GM18909 (cell line): ENCODE measurements around the gene CPTP.

Source experiments
- ATAC-seq: cut with Tn5 transposase; IDR thresholded peaks from one replicate; pipeline ENCODE4 v1.9.1; 2021; ENCODE audit warnings: mild to moderate bottlenecking; ENCODE audit not compliant: unreplicated experiment, poor library complexity

CPTP gene

GRCh38 chr1:1291548-1292441 lies 32.8 kb upstream of the CPTP start:
- no peak for ATAC-seq

DNA sequence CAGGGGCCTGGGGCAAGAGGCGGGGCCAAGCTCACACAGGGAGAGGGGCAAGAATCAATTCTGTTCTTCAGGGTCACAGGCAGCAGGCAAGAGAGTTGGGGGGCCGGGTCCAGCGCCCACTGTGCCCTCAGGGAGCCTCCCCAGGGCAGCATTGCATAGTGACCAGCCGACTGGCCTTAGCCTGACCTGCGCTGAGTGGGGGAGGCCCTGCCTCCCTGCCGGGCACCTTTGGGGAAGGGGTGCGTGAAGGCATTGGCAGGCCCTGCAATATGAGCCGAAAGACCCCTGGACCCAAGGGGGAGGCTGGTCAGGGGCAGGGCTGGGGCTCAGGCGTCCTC lies 32.2 kb upstream of the CPTP start:
- no peak for ATAC-seq

DNA sequence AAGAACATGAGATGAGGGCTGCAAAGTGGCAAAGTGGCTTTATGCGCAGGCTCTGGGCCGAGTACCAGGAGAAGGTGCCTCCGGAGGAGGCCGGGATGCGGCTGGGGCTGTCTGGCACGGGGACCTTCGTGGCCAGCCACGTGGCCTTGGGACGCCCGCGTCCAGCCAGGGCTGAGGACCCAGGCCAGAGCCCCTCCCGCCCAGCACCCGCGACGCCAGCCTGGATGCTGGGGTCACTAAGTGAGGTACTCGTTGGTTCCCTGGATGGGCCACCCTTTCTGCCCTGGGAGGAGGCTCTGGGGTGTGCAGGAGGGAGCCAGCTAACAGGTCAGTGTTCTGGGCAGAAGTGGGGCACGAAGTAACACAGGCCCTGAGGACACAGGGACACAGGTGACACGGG lies 31.8 kb upstream of the CPTP start:
- no peak for ATAC-seq

DNA sequence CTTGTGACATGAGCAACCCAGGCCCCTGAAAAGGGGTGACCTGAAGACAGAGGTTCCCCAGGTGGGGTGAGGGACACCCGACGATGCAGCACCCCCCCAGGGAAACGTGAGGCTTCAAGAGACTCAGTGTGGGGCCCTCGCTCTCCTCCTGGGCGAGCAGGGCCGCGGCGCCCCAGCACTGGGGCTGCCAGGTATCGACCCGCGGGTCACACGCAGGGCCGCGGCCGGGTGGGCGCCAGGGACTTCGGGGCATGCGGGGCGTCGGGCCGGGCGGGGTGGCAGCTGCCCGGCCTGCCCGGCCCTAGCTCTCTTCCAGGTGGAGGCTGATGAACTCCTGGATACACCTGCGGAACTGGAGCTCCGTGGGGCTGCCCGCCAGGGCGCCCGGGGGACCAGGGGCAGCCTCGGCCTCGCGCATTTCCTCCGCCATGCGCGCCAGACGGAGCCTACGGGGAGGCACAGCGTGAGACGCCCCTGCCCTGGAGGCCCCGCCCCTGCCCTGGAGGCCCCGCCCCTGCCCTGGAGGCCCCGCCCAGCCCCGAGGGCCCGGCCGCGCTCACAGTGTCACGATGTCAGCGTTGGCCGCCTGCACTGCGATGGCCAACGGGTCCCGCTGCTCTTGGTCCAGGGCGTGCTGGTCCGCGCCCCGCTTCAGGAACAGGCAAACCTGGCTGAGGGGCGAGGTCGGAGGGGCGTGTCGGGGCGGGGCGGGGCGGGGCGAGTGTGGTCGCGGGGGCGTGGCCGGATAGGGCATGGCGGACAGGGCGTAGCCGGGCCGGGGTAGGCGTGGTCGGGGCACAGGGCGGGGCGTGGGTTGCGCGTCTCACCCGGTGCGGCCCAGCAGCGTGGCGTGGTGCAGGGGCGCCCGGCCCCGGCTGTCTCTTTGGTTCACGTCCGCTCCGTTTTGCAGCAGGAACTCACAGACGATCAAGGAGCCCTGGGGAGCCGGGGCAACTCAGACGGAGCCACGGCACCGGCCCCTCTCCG lies 31.0 kb upstream of the CPTP start:
- no peak for ATAC-seq

DNA sequence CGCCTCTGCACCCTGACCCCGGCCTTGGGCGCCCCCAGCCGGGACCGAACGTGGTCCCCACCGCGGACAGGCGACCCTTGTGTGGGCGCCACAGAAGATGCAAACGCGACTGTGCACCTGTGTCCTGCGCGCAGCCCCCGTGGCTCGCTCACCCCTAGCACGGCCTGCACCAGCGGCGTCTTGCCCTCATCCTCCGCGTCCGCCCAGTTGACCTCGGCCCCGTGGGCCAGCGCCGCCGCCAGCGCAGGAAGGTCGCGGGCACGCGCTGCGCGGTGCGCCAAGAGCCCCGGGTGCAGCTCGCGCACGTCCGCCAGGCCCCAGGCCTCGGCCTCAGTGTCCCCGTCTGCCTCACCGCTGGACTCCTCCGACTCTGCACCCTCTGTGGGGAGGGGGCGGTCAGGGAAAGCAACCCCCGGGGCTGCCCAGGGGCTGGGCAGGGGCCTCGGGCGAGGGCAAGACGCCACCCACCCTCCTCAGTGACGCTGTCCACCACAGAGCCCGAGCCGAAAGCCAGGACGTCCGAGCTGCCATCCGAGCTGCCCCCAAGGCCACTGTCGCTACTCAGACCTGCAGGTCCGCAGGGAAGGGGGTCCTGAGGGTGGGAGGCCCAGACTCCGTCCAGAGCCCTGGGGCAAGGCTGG lies 30.2 kb upstream of the CPTP start:
- ATAC-seq, result no peak

- ATAC-seq, result no peak
Measured at GRCh38 chr1:1295154-1295923, 29.3 kb upstream of the CPTP start.

GRCh38 chr1:1296070-1297061 lies 28.2 kb upstream of the CPTP start:
- no peak for ATAC-seq

GRCh38 chr1:1297802-1298424 lies 26.7 kb upstream of the CPTP start:
- no peak for ATAC-seq

DNA sequence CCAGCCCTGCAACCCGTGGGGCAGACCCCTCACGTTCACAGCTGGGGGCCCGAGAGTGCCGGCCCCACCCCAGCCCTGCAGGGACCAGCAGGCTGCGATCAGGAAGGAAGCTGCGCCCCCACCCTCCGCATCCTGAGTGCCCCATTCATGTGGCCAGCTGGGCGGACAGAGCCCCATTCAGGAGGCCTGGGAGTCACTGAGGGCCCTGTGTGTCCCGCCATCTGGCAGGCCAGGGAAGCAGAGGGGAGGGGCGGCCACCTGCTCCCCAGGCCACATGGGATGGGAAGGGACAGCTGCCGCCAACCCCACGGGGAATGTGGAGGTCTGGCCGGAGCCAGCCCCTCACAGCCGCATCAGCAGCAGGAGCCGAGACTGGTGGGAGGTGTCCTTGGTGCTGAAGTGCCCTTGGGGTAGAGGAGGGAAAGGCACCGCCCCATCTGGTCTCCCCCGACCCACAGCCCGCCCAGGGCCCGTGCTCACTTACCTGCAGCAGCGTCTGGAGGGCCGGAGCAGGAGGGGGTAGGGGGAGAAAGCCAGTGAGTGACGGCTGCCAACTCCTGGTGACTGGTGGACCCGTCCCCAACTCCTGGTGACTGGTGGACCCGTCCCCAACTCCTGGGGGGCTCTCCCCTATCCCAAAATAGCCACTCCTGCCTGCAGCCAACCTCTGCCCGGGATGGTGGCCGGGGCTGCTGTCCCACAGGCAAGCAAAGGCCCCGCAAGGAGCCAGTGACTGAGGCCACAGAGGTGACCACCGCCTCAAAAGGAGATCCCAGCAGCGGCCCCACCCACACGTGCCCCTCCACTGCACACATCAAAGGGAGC lies 25.5 kb upstream of the CPTP start:
- ATAC-seq, result no peak

DNA sequence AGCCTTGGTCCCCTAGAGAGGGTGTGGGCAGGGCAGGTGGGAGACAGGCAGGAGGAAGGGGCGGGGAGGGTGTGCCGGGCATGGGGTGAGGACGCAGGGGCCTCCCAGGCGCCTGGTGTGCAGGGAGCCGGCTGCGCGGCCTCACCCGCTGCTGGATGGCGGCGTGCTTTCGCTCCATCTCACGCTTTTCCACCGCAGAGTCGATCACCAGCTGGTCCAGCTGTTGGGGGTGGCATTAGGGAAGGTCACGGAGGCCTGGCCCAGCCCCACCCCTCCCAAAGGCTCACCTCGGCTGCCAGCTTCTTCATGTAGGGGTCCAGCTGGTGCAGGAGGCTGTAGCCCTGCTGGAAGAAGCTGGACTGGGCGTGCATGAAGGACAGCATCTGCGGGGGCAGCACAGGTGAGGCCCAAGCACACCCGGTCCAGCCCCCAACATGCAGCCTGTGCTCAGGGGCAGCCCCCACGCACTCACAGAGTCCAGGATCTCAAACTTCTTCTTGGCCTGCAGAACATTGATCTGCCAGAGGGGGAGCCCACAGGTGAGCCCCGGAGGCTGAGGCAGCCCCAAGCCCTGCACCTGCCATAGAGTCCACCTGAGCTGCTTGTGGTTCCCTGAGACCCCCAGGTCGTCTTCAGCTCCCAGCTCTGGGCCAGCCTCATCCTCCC lies 24.8 kb upstream of the CPTP start:
- ATAC-seq, result no peak

DNA sequence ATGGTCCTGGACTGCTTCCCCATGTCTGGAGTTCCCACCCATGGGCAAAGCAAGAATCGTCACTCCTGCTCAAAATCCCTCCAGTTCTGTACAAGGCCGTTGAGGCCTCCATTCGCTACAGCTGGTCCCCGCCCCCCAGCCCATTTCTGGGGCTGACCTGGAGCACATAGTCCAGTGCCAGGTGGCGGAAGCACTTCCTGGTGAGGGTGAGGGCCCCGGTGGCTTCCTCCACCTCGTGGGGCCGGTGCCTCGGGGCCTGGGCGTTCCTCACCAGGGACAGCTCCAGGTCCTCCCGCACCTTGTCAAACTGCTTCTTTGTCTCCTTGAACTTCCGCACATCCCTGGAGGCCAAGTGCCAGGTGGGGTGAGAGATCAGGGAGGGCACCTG lies 24.3 kb upstream of the CPTP start:
- ATAC-seq, result no peak

DNA sequence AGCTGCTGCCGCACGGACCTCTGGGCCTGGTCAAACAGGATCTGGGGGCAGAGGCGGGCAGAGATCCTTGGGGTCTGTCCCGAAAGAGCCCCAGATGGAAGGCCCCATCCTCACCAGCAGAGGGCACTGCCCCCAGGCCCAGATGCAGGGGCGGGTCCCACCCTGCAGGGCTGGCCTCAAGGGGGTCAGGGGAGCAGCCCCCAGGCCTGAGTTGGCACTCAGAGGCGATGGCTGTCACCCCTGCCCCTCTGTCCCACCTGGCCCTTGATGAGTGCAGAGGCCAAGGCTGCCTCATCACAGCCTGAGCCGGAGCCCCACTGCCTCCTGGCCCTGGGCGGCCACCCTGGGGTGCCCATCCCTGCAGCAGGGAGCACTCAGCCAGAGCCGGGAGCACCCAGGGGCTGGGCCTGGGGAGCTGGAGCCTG lies 22.6 kb upstream of the CPTP start:
- no peak for ATAC-seq

GRCh38 chr1:1302951-1303509 lies 21.6 kb upstream of the CPTP start:
- no peak for ATAC-seq

- ATAC-seq, result no peak
Measured at GRCh38 chr1:1303736-1304135, 20.9 kb upstream of the CPTP start.

DNA sequence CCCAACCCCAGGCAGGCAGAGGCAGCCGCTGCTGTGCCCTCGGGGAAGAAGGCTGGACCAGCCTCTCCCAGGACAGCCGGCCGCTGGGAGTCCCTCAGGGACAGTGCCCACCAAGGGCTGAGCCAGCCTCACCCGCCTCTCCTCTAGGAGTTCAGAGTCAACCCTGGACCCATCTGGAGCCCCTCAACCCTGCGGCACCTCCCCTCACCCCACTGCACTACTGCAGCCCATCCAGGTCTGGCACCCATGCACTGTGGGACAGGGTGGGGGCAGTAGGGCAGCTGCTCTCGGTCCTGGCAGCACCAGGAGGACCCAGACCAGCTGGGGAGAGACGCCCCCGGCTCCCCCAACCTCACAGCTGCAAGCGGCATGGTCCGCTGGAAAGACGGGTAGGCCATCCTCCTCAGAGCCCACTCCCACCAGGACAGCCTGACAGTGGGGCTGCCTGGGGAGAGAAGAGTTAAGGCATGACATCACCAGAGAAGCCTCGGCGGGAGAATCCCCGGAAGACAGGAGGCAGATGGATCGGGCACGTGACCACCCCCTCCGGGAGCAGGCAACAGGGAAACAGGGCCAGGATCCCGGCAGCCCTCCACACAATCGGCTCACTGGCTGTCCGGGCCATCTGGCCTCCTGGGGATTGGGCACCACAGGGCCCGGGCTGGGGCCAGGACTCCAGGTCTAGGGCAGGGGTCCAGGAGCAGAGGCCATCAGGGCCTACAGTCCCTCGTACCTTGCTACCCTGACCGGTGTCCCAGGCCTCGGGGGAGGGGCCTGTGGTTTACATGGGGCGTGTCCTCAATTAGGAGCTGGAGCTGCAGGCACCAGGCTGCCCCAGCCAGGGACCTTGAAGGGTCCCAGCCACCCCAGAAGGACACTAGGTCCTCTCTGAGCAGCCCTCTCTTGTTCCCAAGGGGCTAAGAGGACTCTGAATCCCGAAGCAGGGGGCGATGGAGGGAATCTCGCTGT lies 20.0 kb upstream of the CPTP start:
- ATAC-seq, result no peak
